SH-SY5Y (cell line): ENCODE results near the gene MARCHF3.

Experiments used
- GATA2 ChIP-seq: IDR thresholded peaks from 2 replicates; pipeline ENCODE4 v1.6.1; 2011; ENCODE audit warnings: mild to moderate bottlenecking, low read depth, low read length
- GATA3 ChIP-seq: IDR thresholded peaks from 2 replicates; pipeline ENCODE4 v1.6.1; 2011; ENCODE audit warnings: low read depth, mild to moderate bottlenecking, low read length, moderate library complexity

- TF ChIP-seq GATA2: no peak
- no peak for TF ChIP-seq GATA3
Measured at GRCh38 chr5:127042593-127042992, 12.2 kb upstream of the MARCHF3 start.
